ENCODE data around the gene DNAH10.
"Not testable (repeated sequence)": the region's sequence is repeated elsewhere in the genome, so short reads cannot be mapped to it uniquely, and the experiment has no call there.

The DNAH10 gene

GRCh38 chr12:123747309-123747708 is 14.8 kb upstream of the DNAH10 start:
- no peak for DNase-seq

DNA sequence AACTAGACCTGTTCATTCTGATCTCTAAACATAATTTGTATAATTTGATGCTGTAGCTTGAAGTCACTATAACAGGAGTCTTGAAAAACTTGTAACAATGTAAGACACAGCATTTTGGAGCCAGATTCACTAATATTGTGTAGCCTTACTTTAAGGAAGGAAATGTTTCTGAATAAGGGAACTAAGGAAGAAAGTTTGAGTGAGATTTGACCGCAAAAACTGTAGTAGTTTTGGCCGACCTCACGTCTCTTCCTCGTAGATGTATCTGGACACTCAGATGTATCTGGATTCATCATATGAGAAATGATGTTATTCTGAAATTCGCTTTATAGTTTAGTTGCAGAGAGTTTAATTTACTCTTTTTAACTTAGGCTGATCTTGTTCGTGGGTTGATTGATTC is 13.9 kb upstream of the DNAH10 start:
- no peak for DNase-seq

DNA sequence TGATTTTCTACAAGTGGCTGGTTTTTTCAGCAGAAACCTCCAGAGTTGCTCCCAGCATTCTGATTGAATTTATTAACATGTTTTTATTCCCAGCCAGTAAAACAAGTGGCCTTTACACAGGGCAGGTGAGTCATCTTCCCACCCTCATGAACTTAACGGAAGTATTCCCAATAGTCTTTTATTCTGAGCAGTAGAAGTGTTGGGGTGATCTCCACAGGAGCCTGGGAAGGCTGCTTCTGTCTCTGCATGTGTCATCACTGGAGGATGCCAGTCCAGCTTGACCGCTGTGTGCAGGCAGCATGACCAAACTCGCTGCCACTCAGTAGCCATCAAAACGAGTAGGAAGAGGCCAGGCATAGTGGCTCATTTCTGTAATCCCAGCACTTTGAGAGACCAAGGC is 13.4 kb upstream of the DNAH10 start:
- DNase-seq, result no peak

GRCh38 chr12:123749355-123749754 is 12.7 kb upstream of the DNAH10 start:
- no peak for DNase-seq

GRCh38 chr12:123750159-123750656 is 11.9 kb upstream of the DNAH10 start:
- no peak for DNase-seq

- DNase-seq, result no peak
Observed at GRCh38 chr12:123752046-123752445, 10.1 kb upstream of the DNAH10 start.

DNA sequence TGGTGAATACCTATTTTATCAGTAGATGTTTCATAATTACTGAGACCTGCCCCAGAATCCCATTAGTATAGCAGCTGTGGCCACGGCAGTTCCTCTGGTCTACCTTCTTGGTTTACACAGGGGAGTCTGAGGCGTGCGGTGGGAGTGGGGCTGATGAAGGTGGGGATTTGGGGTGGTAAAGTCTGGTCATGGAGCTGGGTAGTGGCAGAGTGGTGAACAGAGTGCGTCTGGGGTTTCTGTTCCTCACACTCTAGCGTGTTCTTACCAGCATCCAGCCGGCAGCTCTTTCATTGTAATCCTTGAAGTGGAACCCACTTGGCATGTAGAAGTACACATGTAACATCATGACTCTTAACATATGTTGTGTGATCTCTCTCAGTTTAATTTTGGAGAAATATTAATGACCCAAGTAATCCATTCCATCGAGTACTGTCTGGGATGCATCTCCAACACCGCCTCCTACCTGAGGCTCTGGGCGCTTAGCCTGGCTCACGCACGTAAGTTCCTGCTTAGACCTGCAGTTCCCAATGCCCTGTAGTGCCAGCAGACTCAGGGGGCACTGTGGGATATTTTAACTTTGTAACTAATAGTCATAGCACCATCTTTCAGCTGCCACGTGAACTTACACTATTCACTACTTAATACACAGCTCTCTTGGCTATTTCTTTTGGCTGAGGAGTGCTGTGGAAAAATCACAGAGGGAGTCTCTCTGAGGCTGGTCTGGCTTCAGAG is 7.9 kb upstream of the DNAH10 start:
- no peak for DNase-seq

DNA sequence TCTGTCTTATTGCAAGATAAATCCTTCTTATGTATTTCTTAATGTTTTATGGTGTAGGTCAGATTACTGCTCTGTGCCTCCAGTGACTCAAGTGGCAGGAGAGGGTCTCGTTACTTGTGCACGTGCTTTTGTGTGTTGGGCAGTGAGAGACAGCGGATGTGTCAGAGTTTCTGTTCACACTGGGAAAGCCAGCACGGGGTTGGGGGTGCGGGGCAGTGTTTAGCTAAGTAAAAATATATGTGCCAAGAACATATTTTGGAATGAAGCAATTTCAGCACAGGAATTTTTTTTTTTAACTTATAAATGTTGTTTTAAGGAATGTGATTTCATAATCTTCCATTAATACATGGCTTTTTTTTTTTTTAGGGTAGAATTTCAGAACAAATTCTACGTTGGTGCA is 4.5 kb upstream of the DNAH10 start:
- DNase-seq, result no peak

DNA sequence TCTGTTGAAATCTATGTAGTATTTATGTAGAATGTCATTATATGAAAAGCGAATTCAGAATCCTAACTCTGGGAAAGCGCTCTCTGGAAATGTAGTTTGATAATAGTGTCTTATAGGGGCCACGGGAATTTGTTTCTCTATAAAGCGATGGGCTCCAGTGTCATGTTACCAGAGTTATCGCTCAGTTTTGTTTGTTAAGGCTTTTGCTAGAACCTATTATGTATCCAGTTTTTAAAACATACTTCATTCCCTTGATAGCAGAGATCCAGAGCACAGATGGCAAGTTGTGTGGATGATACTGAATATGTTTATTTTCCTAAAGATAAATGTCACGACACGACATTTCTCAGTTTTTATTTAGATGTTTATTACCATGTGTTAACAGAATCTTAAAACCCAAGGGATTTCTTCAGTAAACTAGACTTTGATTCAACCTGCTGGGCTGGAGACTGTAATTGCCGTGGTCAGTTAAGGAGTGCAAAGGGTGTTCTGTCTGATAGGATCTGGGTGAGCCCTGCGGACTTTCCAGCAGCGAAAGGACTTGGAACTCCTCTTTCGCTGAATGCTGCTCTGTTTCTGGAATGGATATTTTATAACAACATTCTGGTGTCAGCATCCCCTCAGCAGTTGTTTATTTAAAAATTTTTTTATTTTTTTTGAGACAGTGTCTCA is 1.7 kb upstream of the DNAH10 start:
- DNase-seq, result no peak

- DNase-seq, result no peak
Observed at GRCh38 chr12:123762715-123763052, 583 bp downstream of the DNAH10 start.

- DNase-seq, result no peak
Observed at GRCh38 chr12:123763093-123763492, 992 bp downstream of the DNAH10 start.

DNA sequence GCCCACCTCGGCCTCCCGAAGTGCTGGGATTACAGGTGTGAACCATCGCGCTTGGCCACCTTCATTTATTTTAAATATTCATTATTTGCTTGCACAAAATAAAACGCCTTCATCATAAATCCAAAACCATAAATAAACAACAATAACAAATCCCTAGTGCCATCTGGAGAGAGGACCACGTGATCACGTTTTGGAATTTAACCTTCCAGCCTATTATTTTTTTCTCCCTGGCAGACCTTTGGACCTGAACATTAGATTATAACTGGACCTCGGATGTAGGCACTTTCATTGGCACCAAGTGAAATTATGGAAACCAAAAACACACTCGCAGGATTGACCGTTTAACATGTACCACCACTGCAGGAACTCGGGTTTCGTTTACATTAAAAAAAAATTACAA is 2.0 kb downstream of the DNAH10 start:
- DNase-seq, result no peak

GRCh38 chr12:123765504-123766035 is 3.5 kb downstream of the DNAH10 start:
- DNase-seq, result no peak

DNA sequence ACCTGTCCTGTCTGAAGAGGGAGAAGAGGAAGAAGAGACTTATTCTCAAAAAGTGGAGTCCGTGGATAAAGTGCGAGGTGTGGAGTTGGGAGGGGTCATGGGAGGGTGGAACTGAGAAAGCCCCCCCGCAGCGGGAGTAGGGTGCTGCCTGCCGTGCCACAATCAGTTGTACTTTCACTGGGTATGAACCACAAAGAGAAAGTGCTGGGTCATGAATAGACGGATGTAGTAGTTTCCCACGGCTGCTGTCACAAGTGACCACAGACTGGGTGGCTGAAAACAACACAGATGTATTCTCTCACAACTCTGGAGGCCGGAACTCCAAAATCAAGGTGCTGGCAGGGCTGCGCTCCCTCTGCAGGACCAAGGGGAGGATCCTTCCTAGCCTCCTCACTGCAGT is 5.5 kb downstream of the DNAH10 start:
- DNase-seq, result no peak

DNA sequence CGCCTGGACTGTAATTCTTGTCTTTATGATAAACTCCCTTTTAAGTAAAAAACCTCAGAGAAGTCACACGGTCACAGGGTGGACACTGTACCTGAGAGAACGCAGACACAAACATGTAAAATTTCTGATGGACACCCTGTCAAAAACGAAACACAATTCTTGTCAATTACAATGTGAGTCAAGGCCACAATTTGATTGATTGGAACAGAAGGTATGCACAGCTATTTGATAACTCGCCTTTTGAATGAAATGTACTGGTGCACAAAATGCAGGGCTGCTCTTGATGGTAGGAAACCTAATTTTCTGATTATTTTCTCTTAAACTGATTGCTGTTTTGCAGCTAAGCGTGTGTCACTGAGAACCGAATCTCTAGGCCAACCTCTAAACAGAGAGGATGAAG is 9.2 kb downstream of the DNAH10 start:
- DNase-seq, result no peak

DNA sequence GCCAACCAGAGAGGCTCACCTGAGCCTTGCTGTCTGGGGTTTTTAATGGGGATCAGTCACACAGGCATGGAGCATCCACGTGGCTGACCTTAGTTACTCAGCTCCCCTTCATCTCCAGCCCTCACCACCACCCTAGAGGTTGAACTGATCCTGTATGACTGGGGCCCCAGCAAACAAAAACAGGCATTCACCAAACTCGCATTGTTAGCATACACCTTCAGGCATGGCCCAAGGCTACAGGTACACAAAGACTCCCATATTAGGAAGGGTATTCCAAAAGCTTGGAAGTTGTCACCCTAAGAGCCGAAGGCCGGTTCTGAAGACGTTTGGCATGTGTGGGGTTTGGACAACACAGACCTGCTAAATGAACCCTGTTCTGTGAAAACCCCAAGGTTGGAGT is 10.0 kb downstream of the DNAH10 start:
- no peak for DNase-seq

- no peak for DNase-seq
Observed at GRCh38 chr12:123773375-123773774, 11.3 kb downstream of the DNAH10 start.

DNA sequence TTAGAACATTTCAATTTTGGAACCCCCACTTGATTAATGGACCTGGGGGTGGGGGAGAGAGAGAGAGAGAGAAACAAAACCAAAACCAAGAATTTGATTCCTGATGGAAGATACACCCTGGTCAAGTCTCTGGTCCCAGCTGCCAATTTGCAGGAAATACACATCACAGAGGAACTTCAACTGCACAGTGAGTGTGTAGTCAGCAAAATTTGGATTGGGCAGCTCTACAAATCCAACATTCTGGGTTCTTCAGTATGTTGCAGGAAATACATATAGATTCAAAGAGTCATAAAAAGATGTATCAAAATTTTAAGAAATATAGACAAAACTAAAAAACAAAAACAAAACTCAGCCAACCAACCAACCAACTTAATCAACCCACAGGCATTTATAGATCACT is 17.4 kb downstream of the DNAH10 start:
- DNase-seq, result no peak

GRCh38 chr12:123782997-123783792 is 21.1 kb downstream of the DNAH10 start:
- no peak for DNase-seq

- no peak for DNase-seq
Observed at GRCh38 chr12:123787466-123787865, 25.4 kb downstream of the DNAH10 start.

GRCh38 chr12:123788541-123788940 is 26.4 kb downstream of the DNAH10 start:
- DNase-seq, result no peak

GRCh38 chr12:123789422-123789821 is 27.3 kb downstream of the DNAH10 start:
- DNase-seq, result not testable (repeated sequence)

DNA sequence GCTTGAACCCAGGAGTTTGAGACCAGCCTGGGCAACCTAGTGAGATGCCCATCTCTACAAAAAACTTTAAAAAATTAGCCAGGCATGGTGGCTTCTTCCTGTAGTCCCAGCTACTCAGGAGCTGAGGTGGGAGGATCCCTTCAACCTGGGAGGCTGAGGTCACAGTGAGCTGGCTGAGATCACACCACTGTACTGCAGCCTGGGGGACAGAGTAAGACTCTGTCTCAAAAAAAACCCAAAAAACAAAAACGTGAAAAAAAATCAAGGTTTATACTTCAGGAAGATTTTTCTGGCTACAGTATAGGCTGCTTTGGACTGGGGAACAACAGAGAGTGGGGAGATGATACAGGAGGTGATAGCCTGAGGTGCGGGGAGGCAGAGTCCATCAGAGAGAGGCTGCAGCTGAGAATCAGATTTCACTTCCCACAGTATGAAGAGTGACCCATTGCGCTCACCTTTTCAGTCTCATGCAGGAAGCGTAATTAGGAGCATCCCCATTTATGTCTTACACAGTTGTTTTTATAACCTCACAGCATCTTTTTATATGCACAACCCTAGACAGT is 28.9 kb downstream of the DNAH10 start:
- no peak for DNase-seq
